Endothelial cell of umbilical vein (primary cell): ENCODE data around the gene LPP.

Experiments
- EZH2 ChIP-seq: IDR thresholded peaks from 2 replicates; pipeline ENCODE4 v1.6.1; 2012; ENCODE audit warnings: borderline replicate concordance, low read depth, mild to moderate bottlenecking, moderate library complexity, low read length, inconsistent platforms; ENCODE audit not compliant: severe bottlenecking
- GATA2 ChIP-seq: IDR thresholded peaks from 2 replicates; pipeline ENCODE4 v1.7.0; 2011; ENCODE audit warnings: low read depth, mild to moderate bottlenecking, moderate library complexity, mixed read lengths, low read length; ENCODE audit not compliant: insufficient read length, insufficient read depth
- JUN ChIP-seq: IDR thresholded peaks from 2 replicates; pipeline ENCODE4 v1.6.1; 2011; ENCODE audit warnings: borderline replicate concordance, low read depth; ENCODE audit not compliant: insufficient read length, insufficient read depth
- MYC ChIP-seq: IDR thresholded peaks from one replicate; pipeline ENCODE4 v1.6.1; 2011; ENCODE audit warnings: mild to moderate bottlenecking, low read depth, low read length
- POLR2A ChIP-seq: IDR thresholded peaks from 2 replicates; pipeline ENCODE4 v1.6.1; 2012; ENCODE audit warnings: low read depth, mild to moderate bottlenecking, control low read depth, low read length
- POLR2AphosphoS5 ChIP-seq: IDR thresholded peaks from 2 replicates; pipeline ENCODE4 v1.6.1; 2012; ENCODE audit warnings: low read depth, mild to moderate bottlenecking, control low read depth, low read length, moderate library complexity; ENCODE audit not compliant: insufficient read depth
- TF ChIP-seq, protein P1 (sequence below), 2 donors: IDR thresholded peaks; 1 replicate in 1 of 2; 2 replicates in 1 of 2; pipeline ENCODE4 v1.5.1; 2011; ENCODE audit warnings: low read length in 2 of 2, mild to moderate bottlenecking in 2 of 2, moderate library complexity in 2 of 2, control low read depth in 1 of 2, inconsistent platforms in 1 of 2, low read depth in 1 of 2; ENCODE audit not compliant: insufficient read depth in 1 of 2; ENCODE audit errors: extremely low read depth in 1 of 2
- TF ChIP-seq, protein P2 (sequence below): IDR thresholded peaks from 2 replicates; pipeline ENCODE4 v1.6.1; 2011; ENCODE audit not compliant: insufficient read depth, insufficient read length

DNA sequence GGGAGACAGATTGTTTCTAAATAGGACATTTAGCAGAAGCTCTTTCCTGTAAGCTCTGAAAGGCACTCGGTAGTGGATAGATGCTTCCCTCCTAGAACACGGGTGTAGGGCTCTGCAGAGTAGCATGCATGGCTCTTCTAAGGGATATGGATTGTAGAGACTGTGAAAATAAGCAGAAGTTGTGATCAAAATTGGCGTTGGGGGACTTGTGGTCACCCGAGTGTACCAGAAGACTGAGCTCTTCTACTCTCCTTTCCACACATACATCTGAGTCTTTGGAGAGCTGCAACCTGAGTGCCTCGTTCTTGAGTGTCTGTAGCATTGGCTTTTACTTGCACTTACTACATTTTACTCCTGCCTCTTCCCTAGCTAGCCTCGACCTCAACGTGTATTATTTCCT lies 197.7 kb downstream of the LPP start:
- no peak for TF ChIP-seq POLR2A
- TF ChIP-seq, protein P1, sequence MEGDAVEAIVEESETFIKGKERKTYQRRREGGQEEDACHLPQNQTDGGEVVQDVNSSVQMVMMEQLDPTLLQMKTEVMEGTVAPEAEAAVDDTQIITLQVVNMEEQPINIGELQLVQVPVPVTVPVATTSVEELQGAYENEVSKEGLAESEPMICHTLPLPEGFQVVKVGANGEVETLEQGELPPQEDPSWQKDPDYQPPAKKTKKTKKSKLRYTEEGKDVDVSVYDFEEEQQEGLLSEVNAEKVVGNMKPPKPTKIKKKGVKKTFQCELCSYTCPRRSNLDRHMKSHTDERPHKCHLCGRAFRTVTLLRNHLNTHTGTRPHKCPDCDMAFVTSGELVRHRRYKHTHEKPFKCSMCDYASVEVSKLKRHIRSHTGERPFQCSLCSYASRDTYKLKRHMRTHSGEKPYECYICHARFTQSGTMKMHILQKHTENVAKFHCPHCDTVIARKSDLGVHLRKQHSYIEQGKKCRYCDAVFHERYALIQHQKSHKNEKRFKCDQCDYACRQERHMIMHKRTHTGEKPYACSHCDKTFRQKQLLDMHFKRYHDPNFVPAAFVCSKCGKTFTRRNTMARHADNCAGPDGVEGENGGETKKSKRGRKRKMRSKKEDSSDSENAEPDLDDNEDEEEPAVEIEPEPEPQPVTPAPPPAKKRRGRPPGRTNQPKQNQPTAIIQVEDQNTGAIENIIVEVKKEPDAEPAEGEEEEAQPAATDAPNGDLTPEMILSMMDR (IDR thresholded peaks at IDR 0.05; ENCODE audit: extremely low read depth in 1 of 2, insufficient read depth in 1 of 2, low read depth in 1 of 2, low read length in 2 of 2) = no peak
- no peak for TF ChIP-seq GATA2
- no peak for TF ChIP-seq POLR2AphosphoS5
- TF ChIP-seq, protein P2, sequence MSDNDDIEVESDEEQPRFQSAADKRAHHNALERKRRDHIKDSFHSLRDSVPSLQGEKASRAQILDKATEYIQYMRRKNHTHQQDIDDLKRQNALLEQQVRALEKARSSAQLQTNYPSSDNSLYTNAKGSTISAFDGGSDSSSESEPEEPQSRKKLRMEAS = no peak
- no peak for TF ChIP-seq MYC
- no peak for TF ChIP-seq JUN
- no peak for TF ChIP-seq EZH2
